WTC11 (cell line): ENCODE measurements around the gene GRAMD1B.

ENCODE experiments used
- CBFB ChIP-seq: sonication (generic); formaldehyde crosslinking; IDR thresholded peaks from 2 replicates; pipeline ENCODE4 v1.8.1; 2022; ENCODE audit warnings: mild to moderate bottlenecking, low read depth, missing genetic modification reagents
- HMGXB4 ChIP-seq: sonication (generic); formaldehyde crosslinking; IDR thresholded peaks from 2 replicates; pipeline ENCODE4 v1.8.1; 2023; ENCODE audit warnings: mild to moderate bottlenecking, moderate library complexity, missing genetic modification reagents
- IRF2 ChIP-seq: sonication (generic); formaldehyde crosslinking; IDR thresholded peaks from 2 replicates; pipeline ENCODE4 v1.8.0; 2022; ENCODE audit warnings: low read depth, missing genetic modification reagents, borderline replicate concordance
- NFE2L1 ChIP-seq: sonication (generic); formaldehyde crosslinking; IDR thresholded peaks from 2 replicates; pipeline ENCODE4 v1.8.1; 2023; ENCODE audit warnings: missing genetic modification reagents
- SMAD4 ChIP-seq: sonication (generic); formaldehyde crosslinking; IDR thresholded peaks from 2 replicates; pipeline ENCODE4 v1.8.0; 2022; ENCODE audit warnings: mild to moderate bottlenecking, missing genetic modification reagents
- SP1 ChIP-seq: sonication (generic); formaldehyde crosslinking; conservative IDR thresholded peaks from 2 replicates; pipeline ENCODE4 v1.8.1; 2022; ENCODE audit warnings: missing genetic modification reagents
- TCF7 ChIP-seq: sonication (generic); formaldehyde crosslinking; IDR thresholded peaks from 2 replicates; pipeline ENCODE4 v1.8.0; 2022; ENCODE audit warnings: mild to moderate bottlenecking, low read depth, missing genetic modification reagents, moderate library complexity
- TEAD4 ChIP-seq: sonication (generic); formaldehyde crosslinking; IDR thresholded peaks from 2 replicates; pipeline ENCODE4 v1.8.0; 2022; ENCODE audit warnings: mild to moderate bottlenecking, missing genetic modification reagents
- TF ChIP-seq, protein P1 (sequence below): fragments of 250-450 bp; sonication (Bioruptor Pico); conservative IDR thresholded peaks from 2 replicates; pipeline ENCODE4 v1.9.0; 2021; ENCODE audit warnings: mild to moderate bottlenecking
- TF ChIP-seq, protein P2 (sequence below): fragments of 200-600 bp; IDR thresholded peaks from 2 replicates; pipeline ENCODE4 v1.8.0; 2022; ENCODE audit warnings: antibody characterized with exemption
- TF ChIP-seq, protein P3 (sequence below): sonication (generic); formaldehyde crosslinking; IDR thresholded peaks from 2 replicates; pipeline ENCODE4 v1.8.0; 2022; ENCODE audit warnings: mild to moderate bottlenecking, missing genetic modification reagents

- TF ChIP-seq TCF7 (CRISPR knock-in tag), result no peak
- TF ChIP-seq, protein P1, sequence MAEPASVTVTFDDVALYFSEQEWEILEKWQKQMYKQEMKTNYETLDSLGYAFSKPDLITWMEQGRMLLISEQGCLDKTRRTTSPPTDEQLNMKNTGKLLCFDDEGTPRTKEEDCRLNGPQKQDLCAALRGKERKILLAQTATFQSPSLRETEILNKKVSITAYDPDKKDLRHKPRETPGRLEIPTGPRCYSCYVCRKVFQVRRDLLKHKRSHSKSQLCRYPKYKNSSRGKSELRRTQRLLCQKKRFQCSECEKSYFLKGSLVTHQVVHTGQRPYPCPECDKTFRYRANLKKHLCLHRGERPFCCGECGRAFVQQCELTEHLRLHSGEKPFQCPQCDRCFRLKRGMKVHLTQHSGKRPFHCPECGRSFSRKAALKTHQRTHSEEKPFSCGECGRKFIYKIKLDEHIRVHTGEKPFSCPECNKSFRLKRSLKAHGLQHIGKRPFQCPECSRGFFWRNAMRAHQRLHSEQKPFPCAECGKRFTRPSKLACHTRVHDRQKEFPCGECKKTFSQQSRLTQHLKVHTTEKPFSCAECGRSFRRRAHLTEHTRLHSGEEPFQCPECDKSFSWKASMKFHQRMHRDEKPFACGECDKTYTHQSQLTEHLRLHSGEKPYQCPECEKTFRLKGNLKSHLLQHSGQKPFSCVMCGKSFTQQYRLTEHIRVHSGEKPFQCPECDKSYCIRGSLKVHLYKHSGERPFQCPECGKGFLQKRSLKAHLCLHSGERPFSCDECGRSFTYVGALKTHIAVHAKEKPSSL, result no peak
- no peak for TF ChIP-seq IRF2 (CRISPR knock-in tag)
- TF ChIP-seq, protein P2, sequence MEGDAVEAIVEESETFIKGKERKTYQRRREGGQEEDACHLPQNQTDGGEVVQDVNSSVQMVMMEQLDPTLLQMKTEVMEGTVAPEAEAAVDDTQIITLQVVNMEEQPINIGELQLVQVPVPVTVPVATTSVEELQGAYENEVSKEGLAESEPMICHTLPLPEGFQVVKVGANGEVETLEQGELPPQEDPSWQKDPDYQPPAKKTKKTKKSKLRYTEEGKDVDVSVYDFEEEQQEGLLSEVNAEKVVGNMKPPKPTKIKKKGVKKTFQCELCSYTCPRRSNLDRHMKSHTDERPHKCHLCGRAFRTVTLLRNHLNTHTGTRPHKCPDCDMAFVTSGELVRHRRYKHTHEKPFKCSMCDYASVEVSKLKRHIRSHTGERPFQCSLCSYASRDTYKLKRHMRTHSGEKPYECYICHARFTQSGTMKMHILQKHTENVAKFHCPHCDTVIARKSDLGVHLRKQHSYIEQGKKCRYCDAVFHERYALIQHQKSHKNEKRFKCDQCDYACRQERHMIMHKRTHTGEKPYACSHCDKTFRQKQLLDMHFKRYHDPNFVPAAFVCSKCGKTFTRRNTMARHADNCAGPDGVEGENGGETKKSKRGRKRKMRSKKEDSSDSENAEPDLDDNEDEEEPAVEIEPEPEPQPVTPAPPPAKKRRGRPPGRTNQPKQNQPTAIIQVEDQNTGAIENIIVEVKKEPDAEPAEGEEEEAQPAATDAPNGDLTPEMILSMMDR, result no peak
- TF ChIP-seq SMAD4 (CRISPR knock-in tag), result no peak
- TF ChIP-seq HMGXB4 (CRISPR knock-in tag), result no peak
- no peak for TF ChIP-seq TEAD4 (CRISPR knock-in tag)
- TF ChIP-seq, protein P3, sequence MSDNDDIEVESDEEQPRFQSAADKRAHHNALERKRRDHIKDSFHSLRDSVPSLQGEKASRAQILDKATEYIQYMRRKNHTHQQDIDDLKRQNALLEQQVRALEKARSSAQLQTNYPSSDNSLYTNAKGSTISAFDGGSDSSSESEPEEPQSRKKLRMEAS (CRISPR knock-in tag), result no peak
- TF ChIP-seq NFE2L1 (CRISPR knock-in tag), result no peak
- no peak for TF ChIP-seq CBFB
- TF ChIP-seq SP1 (CRISPR knock-in tag), result no peak
Observed at GRCh38 chr11:123628936-123629683, 199.0 kb downstream of the GRAMD1B start.
